Left ventricle myocardium inferior (tissue), 1 donor: ENCODE measurements around the gene IRAK4. TPM values are rescaled to one million over a fixed set of nuclear protein-coding genes. Genes with fewer than 3 reads are reported as not detected.

Experiments used
- DNase-seq: peaks from one replicate; pipeline ENCODE4 v3.0.0-alpha.2; 2020
- H3K27ac ChIP-seq: fragments of 200-600 bp; replicated peaks from 2 replicates; pipeline ENCODE4 v1.8.0; 2021
- H3K27me3 ChIP-seq: fragments of 200-600 bp; 2 replicates; pipeline ENCODE4 v1.8.0; 2021; ENCODE audit warnings: low read depth
- H3K36me3 ChIP-seq: fragments of 200-600 bp; 2 replicates; pipeline ENCODE4 v1.8.0; 2021
- H3K4me1 ChIP-seq: fragments of 200-600 bp; 2 replicates; pipeline ENCODE4 v1.8.0; 2021
- H3K4me3 ChIP-seq: fragments of 200-600 bp; 2 replicates; pipeline ENCODE4 v1.8.0; 2021; ENCODE audit warnings: mild to moderate bottlenecking, moderate library complexity
- H3K9me3 ChIP-seq: fragments of 200-600 bp; replicated peaks from 2 replicates; pipeline ENCODE4 v1.8.0; 2021
- intact Hi-C: fragments of 100-400 bp; cut with micrococcal nuclease; formaldehyde crosslinking; loops from one replicate; pipeline ENCODE4 v1.11.0; 2022
- total RNA-seq: library from RNA; stranded (reverse); fragmentation: NEBNext Ultra II Directional; extraction: Animal tissue kit (Norgen Biotek cat#: 25700); gene quantifications from one replicate; pipeline ENCODE4 v1.2.1, GENCODE V29; 2021
- TF ChIP-seq, protein P1 (sequence below): fragments of 200-600 bp; IDR thresholded peaks from 2 replicates; pipeline ENCODE4 v1.8.0; 2021; ENCODE audit warnings: antibody characterized with exemption, mild to moderate bottlenecking, borderline replicate concordance
- donor health status: DM: no; HTN: yes; CAD: no; lungs with severe emphysema.

IRAK4 gene
- total RNA-seq, 1 donor from 2014 or later = 4.4 TPM

- DNase-seq = no peak
- intact Hi-C loops = no loop called here
- Histone ChIP-seq H3K27ac (no peak overlapping the region), H3K36me3 (peaks cover 15% of the 10 kb centered on the region), H3K4me1 (peaks cover 22% of the 10 kb centered on the region), H3K27me3 (no peaks in the 10 kb centered on the region), H3K4me3 (no peak overlapping the region), H3K9me3 (peaks cover 3% of the 10 kb centered on the region)
- TF ChIP-seq, protein P1, sequence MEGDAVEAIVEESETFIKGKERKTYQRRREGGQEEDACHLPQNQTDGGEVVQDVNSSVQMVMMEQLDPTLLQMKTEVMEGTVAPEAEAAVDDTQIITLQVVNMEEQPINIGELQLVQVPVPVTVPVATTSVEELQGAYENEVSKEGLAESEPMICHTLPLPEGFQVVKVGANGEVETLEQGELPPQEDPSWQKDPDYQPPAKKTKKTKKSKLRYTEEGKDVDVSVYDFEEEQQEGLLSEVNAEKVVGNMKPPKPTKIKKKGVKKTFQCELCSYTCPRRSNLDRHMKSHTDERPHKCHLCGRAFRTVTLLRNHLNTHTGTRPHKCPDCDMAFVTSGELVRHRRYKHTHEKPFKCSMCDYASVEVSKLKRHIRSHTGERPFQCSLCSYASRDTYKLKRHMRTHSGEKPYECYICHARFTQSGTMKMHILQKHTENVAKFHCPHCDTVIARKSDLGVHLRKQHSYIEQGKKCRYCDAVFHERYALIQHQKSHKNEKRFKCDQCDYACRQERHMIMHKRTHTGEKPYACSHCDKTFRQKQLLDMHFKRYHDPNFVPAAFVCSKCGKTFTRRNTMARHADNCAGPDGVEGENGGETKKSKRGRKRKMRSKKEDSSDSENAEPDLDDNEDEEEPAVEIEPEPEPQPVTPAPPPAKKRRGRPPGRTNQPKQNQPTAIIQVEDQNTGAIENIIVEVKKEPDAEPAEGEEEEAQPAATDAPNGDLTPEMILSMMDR = no peak
Observed at GRCh38 chr12:43754015-43754414, 4.7 kb upstream of the IRAK4 start.

- TF ChIP-seq, protein P1 = no peak
- Histone ChIP-seq H3K4me3 (peak overlapping the region; percentile 75), H3K27me3 (no peaks in the 10 kb centered on the region), H3K4me1 (peaks cover 51% of the 10 kb centered on the region), H3K36me3 (peaks cover 15% of the 10 kb centered on the region), H3K9me3 (no peaks in the 10 kb centered on the region), H3K27ac (peak overlapping the region; percentile 84)
- intact Hi-C loops = no loop called here
- no peak for DNase-seq
Observed at GRCh38 chr12:43758247-43758727, 464 bp upstream of the IRAK4 start.

- Histone ChIP-seq H3K4me1 (peaks cover 43% of the 10 kb centered on the region), H3K9me3 (no peaks in the 10 kb centered on the region), H3K27me3 (no peaks in the 10 kb centered on the region), H3K36me3 (no peaks in the 10 kb centered on the region), H3K4me3 (peak overlapping the region; percentile 75), H3K27ac (no peak overlapping the region)
- TF ChIP-seq, protein P1 = no peak
- intact Hi-C loops = no loop called here
- DNase-seq = no peak
Observed at GRCh38 chr12:43760396-43760795, 1.6 kb downstream of the IRAK4 start.

- Histone ChIP-seq H3K36me3 (no peaks in the 10 kb centered on the region), H3K9me3 (no peaks in the 10 kb centered on the region), H3K27ac (no peak overlapping the region), H3K4me1 (peaks cover 43% of the 10 kb centered on the region), H3K27me3 (no peaks in the 10 kb centered on the region), H3K4me3 (no peak overlapping the region)
- TF ChIP-seq, protein P1 = no peak
- DNase-seq = no peak
- intact Hi-C loops = no loop called here
Observed at GRCh38 chr12:43761500-43761899, 2.7 kb downstream of the IRAK4 start.

DNA sequence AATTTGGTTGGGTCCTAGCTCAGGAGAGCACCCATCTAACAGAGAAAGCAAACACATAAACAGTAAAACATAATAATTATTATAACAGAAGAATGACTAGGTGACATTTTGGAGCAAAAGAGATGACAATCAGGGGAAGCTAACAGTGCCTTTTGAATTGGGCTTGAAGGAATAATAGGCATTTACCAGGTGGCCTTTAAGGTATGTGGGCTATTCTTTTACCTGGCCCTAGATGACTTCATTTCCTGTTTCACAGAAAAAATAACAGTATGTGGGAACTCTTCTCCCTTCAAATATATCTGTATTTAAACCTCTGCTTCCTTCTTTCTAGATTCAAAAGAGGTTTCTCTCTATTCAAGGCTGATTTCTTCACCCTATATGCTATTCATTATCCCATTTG, 3.8 kb downstream of the IRAK4 start:
- no peak for DNase-seq
- TF ChIP-seq, protein P1 = no peak
- Histone ChIP-seq H3K27ac (no peak overlapping the region), H3K36me3 (no peaks in the 10 kb centered on the region), H3K4me1 (peaks cover 40% of the 10 kb centered on the region), H3K27me3 (no peaks in the 10 kb centered on the region), H3K4me3 (no peak overlapping the region), H3K9me3 (no peaks in the 10 kb centered on the region)
- intact Hi-C loops = no loop called here
